Activated CD8-positive, alpha-beta T cell treated with anti-CD3 and anti-CD28 coated beads, Interleukin-2, amount 10 ng/mL, durations not matched to agents 7 days and 5 days (primary cell): ENCODE results near the gene MED15. TPM values are rescaled to one million over a fixed set of nuclear protein-coding genes. Genes with fewer than 3 reads are reported as not detected.
A peak's percentile ranks its signal among the peaks of the same experiment; 100 is the strongest.

ENCODE experiments used
- ATAC-seq: fragments of 150-1000 bp; cut with Tn5 transposase; one replicate; pipeline ENCODE4 v1.10.0; 2021; ENCODE audit warnings: moderate library complexity
- CTCF ChIA-PET: fragments of 350-600 bp; sonication (Branson Sonifier 250); formaldehyde crosslinking; loops from one replicate; lab custom pipeline; 2021; ENCODE audit warnings: antibody characterized with exemption; lab: Charles Lee
- POLR2A ChIA-PET: fragments of 350-600 bp; sonication (Branson Sonifier 250); formaldehyde crosslinking; loops from one replicate; lab custom pipeline; 2021; ENCODE audit warnings: antibody characterized with exemption; lab: Charles Lee
- DNase-seq: peaks from one replicate; pipeline ENCODE4 v3.0.0-alpha.2; 2020
- H3K27ac Mint-ChIP-seq: one replicate; pipeline ENCODE4 v1.8.0; 2021; ENCODE audit warnings: mild to moderate bottlenecking, mixed read lengths
- H3K27me3 Mint-ChIP-seq: one replicate; pipeline ENCODE4 v1.8.0; 2021; ENCODE audit warnings: low read depth, mixed read lengths
- H3K36me3 Mint-ChIP-seq: one replicate; pipeline ENCODE4 v1.8.0; 2021; ENCODE audit warnings: low read depth, mixed read lengths
- H3K4me1 Mint-ChIP-seq: one replicate; pipeline ENCODE4 v1.8.0; 2021; ENCODE audit warnings: low read depth, mixed read lengths
- H3K4me3 Mint-ChIP-seq: one replicate; pipeline ENCODE4 v1.8.0; 2021; ENCODE audit warnings: mild to moderate bottlenecking, mixed read lengths
- H3K9me3 Mint-ChIP-seq: one replicate; pipeline ENCODE4 v1.8.0; 2022; ENCODE audit warnings: mixed read lengths; ENCODE audit not compliant: insufficient read depth
- total RNA-seq, 2 experiments: library from RNA; stranded (reverse); gene quantifications; one replicate each; pipeline ENCODE4 v1.2.3, GENCODE V29; 2021

The MED15 gene
- total RNA-seq, 2 experiments from 2014 or later, result 155 to 161 TPM

GRCh38 chr22:20550057-20550817, 42.8 kb downstream of the MED15 start:
- ATAC-seq, result peak; percentile 4
- POLR2A ChIA-PET, result interaction anchor here (0.6 to 5.0 kb wide), 8 partner anchors 16 to 151 kb away, joined by 3 to 25 read pairs (median 6); partner anchors contain the start of gene MED15

GRCh38 chr22:20550851-20551744, 43.7 kb downstream of the MED15 start:
- DNase-seq, result peak; percentile 61
- no peaks in the 10 kb centered on the region for H3K27me3 Mint-ChIP-seq
- H3K36me3 Mint-ChIP-seq, result peaks cover 63% of the 10 kb centered on the region
- no peaks in the 10 kb centered on the region for H3K9me3 Mint-ChIP-seq
- H3K27ac Mint-ChIP-seq, result peak overlapping the region; percentile 96
- ChIA-PET CTCF (interaction anchor here (0.6 to 17.1 kb wide), 13 partner anchors 8 to 106 kb away, joined by 3 to 465 read pairs (median 4); partner anchors contain the start of genes KLHL22 and MED15), POLR2A (interaction anchor here (0.6 to 5.0 kb wide), 6 partner anchors 13 to 43 kb away, joined by 3 to 25 read pairs (median 6); partner anchors contain the start of gene MED15)
- peaks cover 92% of the 10 kb centered on the region for H3K4me1 Mint-ChIP-seq
- ATAC-seq, result peak; percentile 25
- H3K4me3 Mint-ChIP-seq, result peak overlapping the region; percentile 76

More at GRCh38 chr22:20550057-20550817, 42.8 kb downstream of the MED15 start:
- DNase-seq, result peak; percentile 34
- peak overlapping the region; percentile 96 for H3K27ac Mint-ChIP-seq
- no peaks in the 10 kb centered on the region for H3K27me3 Mint-ChIP-seq
- H3K4me1 Mint-ChIP-seq, result peaks cover 92% of the 10 kb centered on the region
- peak overlapping the region; percentile 76 for H3K4me3 Mint-ChIP-seq
- peaks cover 62% of the 10 kb centered on the region for H3K36me3 Mint-ChIP-seq
- CTCF ChIA-PET, result interaction anchor here (1.0 to 17.1 kb wide), 5 partner anchors 9 to 132 kb away, joined by 3 to 465 read pairs (median 4); partner anchors contain the start of gene MED15
- H3K9me3 Mint-ChIP-seq, result no peaks in the 10 kb centered on the region

- H3K4me3 Mint-ChIP-seq, result peak overlapping the region; percentile 76
- peak; percentile 62 for DNase-seq
- H3K9me3 Mint-ChIP-seq, result no peaks in the 10 kb centered on the region
- H3K4me1 Mint-ChIP-seq, result peaks cover 94% of the 10 kb centered on the region
- ChIA-PET POLR2A (interaction anchor here (1.0 to 5.0 kb wide), 4 partner anchors 13 to 43 kb away, joined by 3 to 25 read pairs (median 14); partner anchors contain the start of gene MED15), CTCF (interaction anchor here (0.8 to 17.1 kb wide), 12 partner anchors 8 to 87 kb away, joined by 3 to 465 read pairs (median 4); partner anchors contain the start of genes KLHL22 and MED15)
- H3K27ac Mint-ChIP-seq, result peak overlapping the region; percentile 96
- ATAC-seq, result peak; percentile 53
- peaks cover 65% of the 10 kb centered on the region for H3K36me3 Mint-ChIP-seq
- no peaks in the 10 kb centered on the region for H3K27me3 Mint-ChIP-seq
Observed at GRCh38 chr22:20551805-20552442, 44.5 kb downstream of the MED15 start.

GRCh38 chr22:20552443-20553401, 45.3 kb downstream of the MED15 start:
- ChIA-PET POLR2A (interaction anchor here (0.9 to 5.0 kb wide), 3 partner anchors 16 to 159 kb away, joined by 3 to 25 read pairs (median 24); partner anchors contain the start of gene MED15), CTCF (interaction anchor here (1.0 to 17.1 kb wide), 7 partner anchors 9 to 58 kb away, joined by 3 to 465 read pairs (median 9); partner anchors contain the start of genes KLHL22 and MED15)
- Mint-ChIP-seq H3K9me3 (no peaks in the 10 kb centered on the region), H3K4me1 (peaks cover 98% of the 10 kb centered on the region), H3K4me3 (peak overlapping the region; percentile 76), H3K27ac (peak overlapping the region; percentile 96), H3K36me3 (peaks cover 71% of the 10 kb centered on the region), H3K27me3 (no peaks in the 10 kb centered on the region)
- ATAC-seq (no peak), DNase-seq (no peak)

- Mint-ChIP-seq H3K27me3 (no peaks in the 10 kb centered on the region), H3K4me3 (no peak overlapping the region), H3K4me1 (peaks cover 99% of the 10 kb centered on the region), H3K36me3 (peaks cover 79% of the 10 kb centered on the region), H3K27ac (peak overlapping the region; percentile 59), H3K9me3 (peaks cover 7% of the 10 kb centered on the region)
- ATAC-seq, result no peak
- CTCF ChIA-PET, result interaction anchor here (1.3 to 17.1 kb wide), 2 partner anchors 13 to 91 kb away, joined by 3 to 465 read pairs; no protein-coding TSS in a partner anchor
- POLR2A ChIA-PET, result interaction anchor here (4.2 to 5.0 kb wide), 2 partner anchors 14 to 46 kb away, joined by 24 to 25 read pairs; partner anchors contain the start of gene MED15
- DNase-seq, result no peak
Observed at GRCh38 chr22:20553947-20554741, 46.7 kb downstream of the MED15 start.

- ChIA-PET CTCF (interaction anchor here (0.8 to 17.1 kb wide), 3 partner anchors 12 to 91 kb away, joined by 3 to 465 read pairs (median 5); no protein-coding TSS in a partner anchor), POLR2A (interaction anchor here (0.8 to 4.2 kb wide), 3 partner anchors 12 to 47 kb away, joined by 3 to 25 read pairs (median 3); partner anchors contain the start of gene MED15)
- DNase-seq, result no peak
- Mint-ChIP-seq H3K27ac (peak overlapping the region; percentile 99), H3K4me1 (peaks cover 99% of the 10 kb centered on the region), H3K36me3 (peaks cover 85% of the 10 kb centered on the region), H3K4me3 (no peak overlapping the region), H3K27me3 (no peaks in the 10 kb centered on the region), H3K9me3 (peaks cover 10% of the 10 kb centered on the region)
- ATAC-seq, result no peak
Observed at GRCh38 chr22:20554824-20555223, 47.4 kb downstream of the MED15 start.

GRCh38 chr22:20558534-20558933, 51.1 kb downstream of the MED15 start:
- DNase-seq (no peak), ATAC-seq (no peak)
- ChIA-PET POLR2A (interaction anchor here (0.9 to 1.2 kb wide), 3 partner anchors 10 to 95 kb away, joined by 3 to 5 read pairs (median 4); no protein-coding TSS in a partner anchor), CTCF (interaction anchor here (1.1 to 17.1 kb wide), 3 partner anchors 8 to 95 kb away, joined by 3 to 465 read pairs (median 3); no protein-coding TSS in a partner anchor)
- Mint-ChIP-seq H3K27ac (peak overlapping the region; percentile 99), H3K36me3 (peaks cover 88% of the 10 kb centered on the region), H3K9me3 (peaks cover 10% of the 10 kb centered on the region), H3K27me3 (no peaks in the 10 kb centered on the region), H3K4me1 (peaks cover 80% of the 10 kb centered on the region), H3K4me3 (no peak overlapping the region)

- ATAC-seq (no peak), DNase-seq (no peak)
- no peaks in the 10 kb centered on the region for H3K27me3 Mint-ChIP-seq
- no peak overlapping the region for H3K4me3 Mint-ChIP-seq
- ChIA-PET POLR2A (interaction anchor here (0.9 to 1.2 kb wide), 3 partner anchors 9 to 96 kb away, joined by 3 to 5 read pairs (median 4); no protein-coding TSS in a partner anchor), CTCF (interaction anchor here (0.6 to 17.1 kb wide), 3 partner anchors 8 to 95 kb away, joined by 3 to 465 read pairs (median 4); no protein-coding TSS in a partner anchor)
- H3K27ac Mint-ChIP-seq, result peak overlapping the region; percentile 99
- peaks cover 89% of the 10 kb centered on the region for H3K36me3 Mint-ChIP-seq
- peaks cover 80% of the 10 kb centered on the region for H3K4me1 Mint-ChIP-seq
- peaks cover 10% of the 10 kb centered on the region for H3K9me3 Mint-ChIP-seq
Observed at GRCh38 chr22:20559174-20559760, 51.9 kb downstream of the MED15 start.

- peaks cover 87% of the 10 kb centered on the region for H3K36me3 Mint-ChIP-seq
- peaks cover 10% of the 10 kb centered on the region for H3K9me3 Mint-ChIP-seq
- no peaks in the 10 kb centered on the region for H3K27me3 Mint-ChIP-seq
- ChIA-PET POLR2A (no interaction called here), CTCF (interaction anchor here (0.9 to 14.1 kb wide), 3 partner anchors 9 to 52 kb away, joined by 3 to 465 read pairs (median 48); no protein-coding TSS in a partner anchor)
- peaks cover 80% of the 10 kb centered on the region for H3K4me1 Mint-ChIP-seq
- H3K4me3 Mint-ChIP-seq, result no peak overlapping the region
- ATAC-seq, result no peak
- no peak overlapping the region for H3K27ac Mint-ChIP-seq
- no peak for DNase-seq
Observed at GRCh38 chr22:20560716-20561115, 53.3 kb downstream of the MED15 start.
